ENCODE data around the gene SPATA13. TPM values are rescaled to one million over a fixed set of nuclear protein-coding genes. Genes with fewer than 3 reads are reported as not detected.

Gene SPATA13
- total and polyA plus RNA-seq, 2 donors (not counting 3 experiments of a cell fraction or from before 2014, with no cell fraction given) = 6.6 to 12.9 TPM

GRCh38 chr13:24196593-24197197 lies 36.2 kb downstream of the SPATA13 start:
- CTCF ChIA-PET = interaction anchor here (0.5 to 1.2 kb wide), 2 partner anchors 8 to 288 kb away, joined by 3 to 4 read pairs; no protein-coding TSS in a partner anchor
- H2AFZ ChIP-seq (ENCODE audit: low read depth, low read length) = no peak overlapping the region
- no peak overlapping the region for H3K9ac ChIP-seq (replicated peaks; ENCODE audit: extremely low read depth, insufficient read depth, low read length)
- FAIRE-seq (no peak), DNase-seq (ENCODE audit: low read depth, low spot score) (no peak)
- H4K20me1 ChIP-seq (replicated peaks; ENCODE audit: control insufficient read depth, extremely low read depth, insufficient read depth, low read length) = no peaks in the 10 kb centered on the region
- POLR2A ChIA-PET = no interaction called here
- no peak overlapping the region for H3K27ac ChIP-seq (ENCODE audit: insufficient read depth, low read depth, low read length)
- BruUV-seq (replicated peaks) = no TSS peak
- no peak overlapping the region for H3K4me3 ChIP-seq (replicated peaks in 1 of 3; ENCODE audit: insufficient read depth in 1 of 3, low read depth in 1 of 3, low read length in 3 of 3)
- no peaks in the 10 kb centered on the region for H3K9me3 ChIP-seq (replicated peaks; ENCODE audit: control insufficient read depth, insufficient read depth, low read length)
- no peaks in the 10 kb centered on the region for H3K36me3 ChIP-seq (ENCODE audit: control insufficient read depth in 2 of 2, extremely low read depth in 1 of 2, insufficient read depth in 2 of 2, low read length in 2 of 2)
- TF ChIP-seq EZH2 (IDR thresholded peaks at IDR 0.05; ENCODE audit: borderline replicate concordance, low read depth, low read length, severe bottlenecking) (no peak), MYC (IDR thresholded peaks at IDR 0.05; ENCODE audit: low read depth, low read length) (no peak), FOS (IDR thresholded peaks at IDR 0.05; ENCODE audit: borderline replicate concordance, insufficient read depth, low read length) (no peak), CTCF (IDR thresholded peaks at IDR 0.05; ENCODE audit: extremely low read depth in 1 of 2, insufficient read depth in 1 of 2, low read depth in 1 of 2, low read length in 2 of 2) (no peak), POLR2AphosphoS5 (IDR thresholded peaks at IDR 0.05; ENCODE audit: insufficient read depth, low read depth, low read length) (no peak), JUN (IDR thresholded peaks at IDR 0.05; ENCODE audit: borderline replicate concordance, insufficient read depth, insufficient read length, low read depth) (no peak), POLR2A (IDR thresholded peaks at IDR 0.05; ENCODE audit: low read depth, low read length) (no peak), MAX (IDR thresholded peaks at IDR 0.05; ENCODE audit: insufficient read depth, insufficient read length) (no peak), GATA2 (IDR thresholded peaks at IDR 0.05; ENCODE audit: insufficient read depth, insufficient read length, low read depth, low read length) (no peak)
- H3K4me1 ChIP-seq (ENCODE audit: control insufficient read depth, extremely low read depth, insufficient read depth, low read length) = no peaks in the 10 kb centered on the region
- dilution Hi-C loops (cut with MboI; ENCODE audit: extremely low pct_ligation_motif_present, low sequenced_read_pairs) = no loop called here
- peaks cover 2% of the 10 kb centered on the region for H3K79me2 ChIP-seq (ENCODE audit: control insufficient read depth, insufficient read depth, low read length)
- no peak overlapping the region for H3K4me2 ChIP-seq (ENCODE audit: insufficient read depth, low read length)
- intact Hi-C loops (cut with micrococcal nuclease) = no loop called here
- H3K27me3 ChIP-seq (ENCODE audit: control insufficient read depth in 2 of 2, insufficient read depth in 2 of 2, low read length in 2 of 2) = no peaks in the 10 kb centered on the region
- no peaks in the 10 kb centered on the region for H3K9me1 ChIP-seq (replicated peaks; ENCODE audit: control insufficient read depth, extremely low read depth, insufficient read depth, low read length)

Data from endothelial cell of umbilical vein (primary cell).